Measurements from ENCODE around the gene RAB14. TPM values are rescaled to one million over a fixed set of nuclear protein-coding genes. Genes with fewer than 3 reads are reported as not detected.
"Not testable (repeated sequence)": the region's sequence is repeated elsewhere in the genome, so short reads cannot be mapped to it uniquely, and the experiment has no call there.

RAB14 gene
- total RNA-seq, 1 donor from 2014 or later: 28.9 TPM

DNA sequence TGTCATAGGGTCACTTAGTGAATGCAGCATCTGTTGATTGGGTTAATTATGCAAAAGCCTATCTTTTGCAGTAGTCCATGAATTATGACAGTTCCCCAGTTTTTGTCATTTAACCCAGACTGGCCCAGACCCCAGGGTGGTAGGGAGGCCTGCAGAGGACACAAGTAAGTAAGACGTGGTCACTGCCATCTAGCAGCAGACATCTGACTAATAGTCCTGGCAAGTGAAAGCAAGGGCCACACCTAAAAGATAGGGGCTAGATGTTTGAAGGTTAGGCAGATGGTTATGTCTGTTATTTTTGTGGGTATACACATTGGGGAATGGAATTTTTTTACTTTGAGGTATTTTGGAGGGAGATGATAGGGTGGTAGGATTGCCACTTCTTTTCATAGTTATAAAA lies 48.0 kb downstream of the RAB14 start:
- no peak for DNase-seq

DNA sequence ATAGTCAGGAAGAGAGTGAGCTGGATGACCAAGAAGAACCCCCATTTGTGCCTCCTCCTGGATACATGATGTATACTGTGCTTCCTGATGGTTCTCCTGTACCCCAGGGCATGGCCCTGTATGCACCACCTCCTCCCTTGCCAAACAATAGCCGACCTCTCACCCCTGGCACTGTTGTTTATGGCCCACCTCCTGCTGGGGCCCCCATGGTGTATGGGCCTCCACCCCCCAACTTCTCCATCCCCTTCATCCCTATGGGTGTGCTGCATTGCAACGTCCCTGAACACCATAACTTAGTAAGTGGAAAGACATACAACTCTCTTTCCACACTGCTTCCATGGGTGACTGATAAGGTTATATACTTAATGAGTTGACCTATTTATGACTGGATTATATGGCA lies 51.5 kb downstream of the RAB14 start:
- DNase-seq: no peak

GRCh38 chr9:121144482-121144881 lies 57.2 kb downstream of the RAB14 start:
- no peak for DNase-seq

- no peak for DNase-seq
Measured at GRCh38 chr9:121143771-121144170, 57.9 kb downstream of the RAB14 start.

DNA sequence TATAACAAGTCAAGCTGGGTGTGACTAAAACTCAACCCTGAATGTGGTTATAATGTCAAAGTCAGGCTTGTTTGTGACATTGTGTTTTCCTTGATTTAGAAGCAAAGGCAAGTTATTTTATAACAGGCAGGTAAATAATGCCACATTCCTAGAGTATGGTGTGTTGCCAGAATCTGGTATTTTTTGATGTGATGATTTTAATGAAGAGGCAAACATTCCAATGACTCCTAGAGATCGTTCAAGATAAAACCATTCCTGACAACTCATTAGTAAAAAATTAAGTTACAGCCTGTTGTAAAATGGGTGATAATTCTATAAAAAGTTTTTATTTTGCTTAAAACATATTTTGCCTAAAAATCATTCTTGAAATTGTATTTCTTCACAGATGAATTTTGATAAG lies 60.0 kb downstream of the RAB14 start:
- DNase-seq: no peak

GRCh38 chr9:121141306-121141705 lies 60.4 kb downstream of the RAB14 start:
- no peak for DNase-seq

DNA sequence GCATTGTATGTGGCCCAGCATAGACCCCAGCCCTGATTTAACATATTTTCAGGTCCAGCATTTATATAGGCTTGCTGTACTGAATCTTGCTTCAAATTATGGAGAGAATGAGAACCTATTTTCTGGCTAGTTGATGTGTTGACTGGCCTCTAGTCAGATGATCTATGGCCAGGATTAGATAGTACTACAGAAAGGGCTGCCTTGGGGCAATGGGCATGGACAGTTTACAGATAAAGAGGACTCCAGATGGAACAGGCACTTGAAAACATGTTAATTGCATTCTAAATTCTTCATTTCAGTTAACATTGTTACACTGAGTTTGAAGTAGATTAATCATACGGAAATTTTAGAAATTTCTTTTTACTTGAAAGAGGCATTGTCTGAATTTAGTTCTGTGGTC lies 61.5 kb downstream of the RAB14 start:
- no peak for DNase-seq

DNA sequence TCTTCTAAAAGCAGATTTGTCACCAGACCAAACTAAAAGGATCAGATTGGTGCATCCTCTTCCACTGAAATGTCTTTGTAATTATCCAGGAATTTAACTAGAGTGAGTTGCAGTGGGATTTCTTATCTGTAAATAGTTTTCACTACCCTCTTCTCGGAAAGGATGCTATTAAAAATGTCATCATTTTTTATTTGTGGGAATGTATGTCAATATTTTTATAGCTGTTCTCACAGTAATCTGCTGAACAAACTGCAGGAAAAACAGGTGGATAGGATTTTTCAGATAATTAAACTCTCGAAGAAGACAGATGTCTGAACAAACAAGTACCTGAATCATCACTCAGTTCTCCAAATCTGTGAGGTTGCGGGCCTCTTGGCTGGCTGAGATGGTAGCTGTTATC lies 62.7 kb downstream of the RAB14 start:
- no peak for DNase-seq

DNA sequence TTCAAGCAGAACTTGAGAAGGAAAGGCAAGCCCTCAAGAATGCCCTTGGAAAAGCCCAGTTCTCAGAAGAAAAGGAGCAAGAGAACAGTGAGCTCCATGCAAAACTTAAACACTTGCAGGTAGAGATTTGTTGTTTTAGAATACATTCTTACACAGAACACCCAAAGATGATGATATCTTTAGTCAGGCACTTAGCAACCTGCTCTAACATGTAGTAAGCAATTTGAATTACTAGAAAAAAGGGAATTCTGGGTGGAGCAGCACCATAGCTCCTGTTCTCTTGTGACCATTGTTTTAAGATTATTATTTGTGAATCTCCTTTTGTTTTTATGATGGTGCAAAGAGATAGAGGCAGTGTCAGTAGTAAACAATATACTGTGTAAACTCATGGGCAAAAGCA lies 63.1 kb downstream of the RAB14 start:
- DNase-seq: no peak

- DNase-seq: no peak
Measured at GRCh38 chr9:121135642-121136041, 66.0 kb downstream of the RAB14 start.

GRCh38 chr9:121133104-121133816 lies 68.4 kb downstream of the RAB14 start:
- DNase-seq: no peak

DNA sequence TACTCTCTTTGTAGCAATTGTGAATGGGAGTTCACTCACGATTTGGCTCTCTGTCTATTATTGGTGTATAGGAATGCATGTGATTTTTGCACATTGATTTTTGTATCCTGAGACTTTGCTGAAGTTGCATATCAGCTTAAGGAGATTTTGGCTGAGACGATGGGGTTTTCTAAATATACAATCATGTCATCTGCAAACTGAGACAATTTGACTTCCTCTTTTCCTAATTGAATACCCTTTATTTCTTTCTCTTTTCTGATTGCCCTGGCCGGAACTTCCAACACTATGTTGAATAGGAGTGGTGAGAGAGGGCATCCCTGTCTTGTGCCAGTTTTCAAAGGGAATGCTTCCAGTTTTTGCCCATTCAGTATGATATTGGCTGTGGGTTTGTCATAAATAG lies 72.3 kb downstream of the RAB14 start:
- DNase-seq: not testable (repeated sequence)

Other genes starting within 250 kb of the RAB14 start
- gene C5, start 151.6 kb downstream of the RAB14 start, total RNA-seq: 2.2 and 2.6 TPM in 2 replicates
- 15.1 and 22.0 TPM in 2 replicates for gene CNTRL, start 126.9 kb downstream of the RAB14 start, total RNA-seq
- 350 and 1,127 TPM in 2 replicates for gene GSN, start 66.3 kb upstream of the RAB14 start, total RNA-seq
- 310 and 473 TPM in 2 replicates for gene STOM, start 168.4 kb upstream of the RAB14 start, total RNA-seq